HCT116 (cell line): ENCODE data around the gene DCTN2. TPM values are rescaled to one million over a fixed set of nuclear protein-coding genes. Genes with fewer than 3 reads are reported as not detected.
"Not testable (repeated sequence)": the region's sequence is repeated elsewhere in the genome, so short reads cannot be mapped to it uniquely, and the experiment has no call there.

ENCODE experiments used
- ATAC-seq: fragments of 200-7000 bp; cut with Tn5 transposase; 2 replicates; pipeline ENCODE4 v1.9.1; 2020; ENCODE audit warnings: mild to moderate bottlenecking, moderate library complexity
- BruUV-seq: library from RNA; stranded (reverse); fragments of 400-500 nt; replicated peaks from 2 replicates; lab custom pipeline; 2021; lab: Mats Ljungman, UMichigan
- CTCF ChIA-PET: fragments of 300-600 bp; sonication (Branson Sonifier 250); formaldehyde crosslinking; loops from one replicate; lab custom pipeline; 2021; ENCODE audit warnings: antibody characterized with exemption; lab: Charles Lee
- POLR2A ChIA-PET: fragments of 300-600, 350-600 bp; sonication (Branson Sonifier 250); formaldehyde crosslinking; loops from one replicate; lab custom pipeline; 2021; ENCODE audit warnings: antibody characterized with exemption; lab: Charles Lee
- RAD21 ChIA-PET, 2 experiments: fragments of 300-600 bp; sonication (Branson Sonifier 250); formaldehyde crosslinking; loops; one replicate each; lab custom pipeline; 2023; ENCODE audit warnings: low total read pairs in 2 of 2; ENCODE audit not compliant: uncharacterized antibody in 2 of 2, unreplicated experiment in 2 of 2, low non-redundant PET in 1 of 2; lab: Charles Lee
- DNase-seq: peaks from one replicate; pipeline ENCODE4 v3.0.0-alpha.2; 2010; ENCODE audit warnings: low read depth, low spot score
- H2AFZ ChIP-seq: fragments of 200-600 bp; shearing (Covaris generic), sonication (generic); 2 replicates; pipeline ENCODE4 v1.6.1; 2017; ENCODE audit warnings: low read depth, mixed run types, mixed read lengths, antibody characterized with exemption, low read length; ENCODE audit not compliant: poor library complexity, severe bottlenecking
- H3K27ac ChIP-seq: 2 replicates; pipeline ENCODE4 v1.5.1; 2012; ENCODE audit warnings: low read depth, low read length
- H3K27me3 ChIP-seq: fragments of 200-600 bp; sonication (generic); 2 replicates; pipeline ENCODE4 v1.6.1; 2016; ENCODE audit warnings: mixed run types, low read length, mixed read lengths; ENCODE audit not compliant: insufficient read depth
- H3K36me3 ChIP-seq, 2 experiments: fragments of 200-500 bp in 1 of 2; fragments of 200-600 bp in 1 of 2; sonication (Bioruptor generic) in 1 of 2; sonication (generic) in 1 of 2; 2 replicates each; pipeline versions ENCODE4 v1.5.1 to v1.6.1; 2014 to 2016; ENCODE audit warnings: low read length in 2 of 2, inconsistent platforms in 1 of 2, mixed read lengths in 1 of 2, mixed run types in 1 of 2; ENCODE audit not compliant: insufficient read depth in 2 of 2, control insufficient read depth in 1 of 2
- H3K4me1 ChIP-seq, 2 experiments: fragments of 200-600 bp in 1 of 2; sonication (generic) in 1 of 2; 2 replicates each; pipeline versions ENCODE4 v1.5.1 to v1.6.1; 2012 to 2017; ENCODE audit warnings: low read length in 2 of 2, inconsistent platforms in 1 of 2, mild to moderate bottlenecking in 1 of 2, mixed read lengths in 1 of 2, mixed run types in 1 of 2, moderate library complexity in 1 of 2; ENCODE audit not compliant: insufficient read depth in 2 of 2, control insufficient read depth in 1 of 2
- H3K4me2 ChIP-seq: fragments of 200-600 bp; sonication (generic); 2 replicates; pipeline ENCODE4 v1.6.1; 2017; ENCODE audit warnings: mixed run types, low read length, mixed read lengths
- H3K4me3 ChIP-seq, 2 experiments: fragments of 200-600 bp in 1 of 2; sonication (generic) in 1 of 2; replicated peaks in 1 of 2; 2 replicates each; pipeline ENCODE4 v1.5.1; 2011 to 2016; ENCODE audit warnings: low read length in 2 of 2, control low read depth in 1 of 2, low read depth in 1 of 2, mild to moderate bottlenecking in 1 of 2, mixed read lengths in 1 of 2, mixed run types in 1 of 2
- H3K79me2 ChIP-seq: fragments of 200-600 bp; sonication (generic); 2 replicates; pipeline ENCODE4 v1.6.1; 2017; ENCODE audit warnings: mild to moderate bottlenecking, mixed run types, low read length, moderate library complexity, mixed read lengths; ENCODE audit not compliant: insufficient read depth
- H3K9ac ChIP-seq: fragments of 200-600 bp; sonication (generic); 2 replicates; pipeline ENCODE4 v1.6.1; 2016; ENCODE audit warnings: low read length, mixed read lengths
- H3K9me2 ChIP-seq: fragments of 200-600 bp; sonication (generic), shearing (Covaris generic); 2 replicates; pipeline ENCODE4 v1.6.1; 2017; ENCODE audit warnings: mixed run types, mild to moderate bottlenecking, moderate library complexity; ENCODE audit not compliant: insufficient read depth
- H3K9me3 ChIP-seq, 2 experiments: fragments of 200-500 bp in 1 of 2; fragments of 200-600 bp in 1 of 2; sonication (Bioruptor generic) in 1 of 2; sonication (generic) in 1 of 2; 2 replicates each; pipeline ENCODE4 v1.6.1; 2014 to 2017; ENCODE audit warnings: low read length in 2 of 2, mixed read lengths in 2 of 2, inconsistent platforms in 1 of 2, low read depth in 1 of 2, mild to moderate bottlenecking in 1 of 2, mixed run types in 1 of 2, moderate library complexity in 1 of 2; ENCODE audit not compliant: control insufficient read depth in 1 of 2, insufficient read depth in 1 of 2
- H4K20me1 ChIP-seq: fragments of 200-600 bp; sonication (generic), shearing (Covaris generic); 2 replicates; pipeline ENCODE4 v1.6.1; 2017; ENCODE audit warnings: mixed run types, mild to moderate bottlenecking, moderate library complexity; ENCODE audit not compliant: insufficient read depth
- ELF1 ChIP-seq: IDR thresholded peaks from 2 replicates; pipeline ENCODE4 v1.6.1; 2012; ENCODE audit warnings: low read depth, borderline replicate concordance
- POLR2AphosphoS5 ChIP-seq: IDR thresholded peaks from 2 replicates; pipeline ENCODE4 v1.6.1; 2011; ENCODE audit warnings: mild to moderate bottlenecking, low read depth, low read length, moderate library complexity
- intact Hi-C: fragments of 100-400 bp; cut with micrococcal nuclease; formaldehyde crosslinking; loops from 2 replicates; pipeline ENCODE4 v1.10.0; 2022
- total RNA-seq: library from RNA; stranded (reverse); gene quantifications from one replicate; pipeline ENCODE4 v1.2.1, GENCODE V29; 2021; ENCODE audit not compliant: unreplicated experiment

Gene DCTN2
- total RNA-seq, 1 experiment from 2014 or later: 95.9 TPM

DNA sequence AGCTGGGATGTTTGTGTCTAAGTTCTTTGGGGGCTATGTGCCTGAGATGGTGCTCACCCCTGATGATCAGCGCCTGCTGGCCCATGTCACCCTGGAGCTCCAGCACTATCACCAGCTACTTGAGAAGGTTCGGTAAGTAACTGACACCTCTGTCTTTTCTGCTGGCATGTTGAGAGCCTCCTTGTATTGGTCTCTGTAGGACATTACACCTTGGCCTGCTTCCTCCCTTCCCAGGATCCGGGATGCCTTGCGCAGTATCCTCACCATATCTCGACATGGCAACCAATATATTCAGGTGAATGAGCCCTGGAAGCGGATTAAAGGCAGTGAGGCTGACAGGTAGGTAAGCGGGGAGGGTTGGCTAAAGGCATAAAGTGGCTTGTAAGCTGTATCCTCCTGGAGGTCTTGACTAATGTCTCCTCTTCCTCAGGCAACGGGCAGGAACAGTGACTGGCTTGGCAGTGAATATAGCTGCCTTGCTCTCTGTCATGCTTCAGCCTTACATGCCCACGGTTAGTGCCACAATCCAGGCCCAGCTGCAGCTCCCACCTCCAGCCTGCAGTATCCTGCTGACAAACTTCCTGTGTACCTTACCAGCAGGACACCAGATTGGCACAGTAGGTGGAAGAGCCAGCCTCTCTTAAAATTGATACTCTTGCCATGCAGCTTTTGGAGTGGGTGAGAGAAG lies 32.1 kb downstream of the DCTN2 start:
- ChIA-PET CTCF (no interaction called here), POLR2A (interaction anchor here (0.8 to 2.4 kb wide), 3 partner anchors 10 to 212 kb away, joined by 3 to 8 read pairs (median 4); no protein-coding TSS in a partner anchor), RAD21 (no interaction called here)
- peaks cover 41% of the 10 kb centered on the region for H3K79me2 ChIP-seq
- no peak overlapping the region for H3K4me3 ChIP-seq
- H2AFZ ChIP-seq: no peak overlapping the region
- H3K9me3 ChIP-seq: no peaks in the 10 kb centered on the region
- peak overlapping the region; percentile 40; the same call in 1 of the 2 replicates for H3K27ac ChIP-seq
- intact Hi-C loops: no loop called here
- H4K20me1 ChIP-seq: peaks cover 7% of the 10 kb centered on the region; the same call in 1 of the 2 replicates
- H3K4me1 ChIP-seq: peaks cover 4 to 20% of the 10 kb centered on the region in 2 experiments; a peak in 3 of 4 replicates
- BruUV-seq: no TSS peak
- no peaks in the 10 kb centered on the region for H3K27me3 ChIP-seq
- H3K36me3 ChIP-seq: peaks cover 51 to 59% of the 10 kb centered on the region in 2 experiments; a peak in 3 of 4 replicates
- H3K9ac ChIP-seq: no peak overlapping the region
- H3K4me2 ChIP-seq: no peak overlapping the region
- ATAC-seq (no peak), DNase-seq (no peak)
- no peaks in the 10 kb centered on the region for H3K9me2 ChIP-seq
- TF ChIP-seq POLR2AphosphoS5 (peak; percentile 54), ELF1 (no peak)
- TF ChIP-seq, all 23 proteins: peak for 1

DNA sequence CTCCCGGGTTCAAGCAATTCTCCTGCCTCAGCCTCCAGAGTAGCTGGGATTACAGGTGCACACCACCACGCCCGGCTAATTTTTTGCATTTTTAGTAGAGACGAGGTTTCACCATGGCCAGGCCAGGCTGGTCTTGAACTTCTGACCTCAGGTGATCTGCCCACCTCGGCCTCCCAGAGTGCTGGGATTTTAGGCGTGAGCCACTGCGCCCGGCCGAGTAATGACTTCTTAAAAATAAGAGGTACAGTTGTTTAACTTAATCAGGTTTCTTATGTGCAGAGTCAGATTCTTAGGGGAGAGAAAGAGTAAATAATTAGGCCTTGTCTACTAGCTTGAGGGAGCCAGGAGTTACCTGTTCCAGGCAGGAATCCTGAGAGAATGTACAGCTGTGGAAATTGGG lies 32.7 kb downstream of the DCTN2 start:
- H3K27ac ChIP-seq, H3K9me3 ChIP-seq, H3K4me3 ChIP-seq, intact Hi-C loops, H3K27me3 ChIP-seq, H3K9ac ChIP-seq, H3K9me2 ChIP-seq, CTCF ChIA-PET, H4K20me1 ChIP-seq, BruUV-seq, DNase-seq, RAD21 ChIA-PET, H3K4me2 ChIP-seq, ATAC-seq, H2AFZ ChIP-seq: not testable (repeated sequence)
- H3K4me1 ChIP-seq: peaks cover 4 to 16% of the 10 kb centered on the region in 2 experiments; a peak in 3 of 4 replicates
- H3K79me2 ChIP-seq: peaks cover 34% of the 10 kb centered on the region
- POLR2A ChIA-PET: interaction anchor here (0.7 to 2.4 kb wide), 3 partner anchors 9 to 212 kb away, joined by 4 to 8 read pairs (median 4); no protein-coding TSS in a partner anchor
- peaks cover 51 to 55% of the 10 kb centered on the region in 2 experiments; a peak in 3 of 4 replicates for H3K36me3 ChIP-seq

DNA sequence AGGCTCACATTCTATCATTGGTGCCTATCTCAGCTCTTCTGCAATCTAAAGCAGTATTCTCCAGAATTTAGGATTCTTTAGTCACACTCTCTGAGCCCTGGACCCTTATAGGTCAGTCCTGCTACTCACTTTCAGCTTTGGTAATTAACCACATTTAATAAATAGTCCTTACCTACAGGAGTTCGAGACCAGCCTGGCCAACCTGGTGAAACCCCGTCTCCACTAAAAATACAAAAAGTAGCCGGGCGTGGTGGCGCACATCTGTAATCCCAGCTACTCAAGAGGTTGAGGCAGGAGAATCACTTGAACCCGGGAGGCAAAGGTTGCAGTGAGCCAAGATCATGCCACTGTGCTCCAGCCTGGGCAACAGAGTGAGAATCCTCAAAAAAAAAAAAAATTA lies 33.3 kb downstream of the DCTN2 start:
- ATAC-seq, H3K9me3 ChIP-seq, RAD21 ChIA-PET, intact Hi-C loops, H3K27me3 ChIP-seq, H3K27ac ChIP-seq, H3K4me3 ChIP-seq, H3K9me2 ChIP-seq, H3K9ac ChIP-seq, CTCF ChIA-PET, H3K4me2 ChIP-seq, DNase-seq, H2AFZ ChIP-seq, H4K20me1 ChIP-seq, BruUV-seq: not testable (repeated sequence)
- Histone ChIP-seq H3K36me3 (peaks cover 52 to 53% of the 10 kb centered on the region in 2 experiments; a peak in 3 of 4 replicates), H3K79me2 (peaks cover 29% of the 10 kb centered on the region), H3K4me1 (peaks cover 0 to 11% of the 10 kb centered on the region in 2 experiments; a peak in 2 of 4 replicates)
- POLR2A ChIA-PET: interaction anchor here (0.7 to 2.4 kb wide), 2 partner anchors 9 to 61 kb away, joined by 4 to 8 read pairs; no protein-coding TSS in a partner anchor
